ENCODE results near the gene ARHGAP22.

The ARHGAP22 gene

GRCh38 chr10:48463318-48464003 lies 141.4 kb downstream of the ARHGAP22 start:
- DNase-seq (ENCODE audit: low spot score), result no peak

GRCh38 chr10:48462482-48463020 lies 142.3 kb downstream of the ARHGAP22 start:
- no peak for DNase-seq (ENCODE audit: low spot score)

- no peak for DNase-seq (ENCODE audit: low spot score)
Measured at GRCh38 chr10:48461623-48462481, 143.0 kb downstream of the ARHGAP22 start.

GRCh38 chr10:48460182-48460581 lies 144.7 kb downstream of the ARHGAP22 start:
- no peak for DNase-seq (ENCODE audit: low spot score)

GRCh38 chr10:48459270-48460150 lies 145.4 kb downstream of the ARHGAP22 start:
- DNase-seq (ENCODE audit: low spot score), result no peak

GRCh38 chr10:48458662-48459048 lies 146.2 kb downstream of the ARHGAP22 start:
- no peak for DNase-seq (ENCODE audit: low spot score)

- DNase-seq (ENCODE audit: low spot score), result no peak
Measured at GRCh38 chr10:48457949-48458661, 146.8 kb downstream of the ARHGAP22 start.

GRCh38 chr10:48456808-48457761 lies 147.8 kb downstream of the ARHGAP22 start:
- DNase-seq (ENCODE audit: low spot score), result no peak

GRCh38 chr10:48456361-48456804 lies 148.5 kb downstream of the ARHGAP22 start:
- no peak for DNase-seq (ENCODE audit: low spot score)

GRCh38 chr10:48455392-48456151 lies 149.3 kb downstream of the ARHGAP22 start:
- no peak for DNase-seq (ENCODE audit: low spot score)

GRCh38 chr10:48455055-48455391 lies 149.8 kb downstream of the ARHGAP22 start:
- DNase-seq (ENCODE audit: low spot score), result no peak

GRCh38 chr10:48454302-48455054 lies 150.4 kb downstream of the ARHGAP22 start:
- DNase-seq (ENCODE audit: low spot score), result no peak

GRCh38 chr10:48453451-48454301 lies 151.2 kb downstream of the ARHGAP22 start:
- no peak for DNase-seq (ENCODE audit: low spot score)

GRCh38 chr10:48452879-48453412 lies 151.9 kb downstream of the ARHGAP22 start:
- DNase-seq (ENCODE audit: low spot score), result no peak

- DNase-seq (ENCODE audit: low spot score), result no peak
Measured at GRCh38 chr10:48451969-48452878, 152.6 kb downstream of the ARHGAP22 start.

- DNase-seq (ENCODE audit: low spot score), result no peak
Measured at GRCh38 chr10:48450741-48451466, 154.0 kb downstream of the ARHGAP22 start.
